HL-60 (cell line): ENCODE data around the gene EIF1AX.

Experiments used
- DNase-seq, 2 experiments: peaks; one replicate each; pipeline ENCODE4 v3.0.0-alpha.2; 2010 to 2020; ENCODE audit warnings: low read depth in 1 of 2, low spot score in 1 of 2
- H3K27ac ChIP-seq: fragments of 250-450 bp; sonication (Bioruptor Pico); replicated peaks from 2 replicates; pipeline ENCODE4 v1.5.1; 2020; ENCODE audit warnings: mild to moderate bottlenecking, moderate library complexity
- H3K27me3 ChIP-seq: fragments of 250-450 bp; sonication (Bioruptor Pico); 2 replicates; pipeline ENCODE4 v1.5.1; 2021; ENCODE audit warnings: mild to moderate bottlenecking, moderate library complexity; ENCODE audit not compliant: insufficient read depth, poor library complexity, severe bottlenecking
- H3K4me3 ChIP-seq: replicated peaks from 2 replicates; pipeline ENCODE4 v1.5.1; 2011; ENCODE audit warnings: mild to moderate bottlenecking, control low read depth, low read length; ENCODE audit not compliant: insufficient read depth
- CTCF ChIP-seq: IDR thresholded peaks from one replicate; pipeline ENCODE4 v1.5.1; 2011; ENCODE audit warnings: low read length, control low read depth, inconsistent platforms; ENCODE audit not compliant: insufficient read depth
- GABPA ChIP-seq: IDR thresholded peaks from 2 replicates; pipeline ENCODE4 v1.6.1; 2012; ENCODE audit warnings: low read depth
- POLR2AphosphoS5 ChIP-seq: IDR thresholded peaks from 2 replicates; pipeline ENCODE4 v1.6.1; 2012; ENCODE audit warnings: low read depth
- REST ChIP-seq: IDR thresholded peaks from 2 replicates; pipeline ENCODE4 v1.6.1; 2012; ENCODE audit warnings: low read depth; ENCODE audit not compliant: insufficient replicate concordance
- SPI1 ChIP-seq: IDR thresholded peaks from 2 replicates; pipeline ENCODE4 v1.6.1; 2012; ENCODE audit warnings: low read depth, mild to moderate bottlenecking, borderline replicate concordance

Gene EIF1AX

GRCh38 chrX:20147561-20147960 lies 5.9 kb upstream of the EIF1AX start:
- H3K27me3 ChIP-seq: no peaks in the 10 kb centered on the region
- TF ChIP-seq POLR2AphosphoS5: no peak
- no peak for TF ChIP-seq SPI1
- TF ChIP-seq CTCF: no peak
- TF ChIP-seq REST: no peak
- TF ChIP-seq GABPA: no peak
- no peak for DNase-seq
- H3K4me3 ChIP-seq: no peak overlapping the region
- no peak overlapping the region for H3K27ac ChIP-seq

- no peak for DNase-seq
- no peak for TF ChIP-seq POLR2AphosphoS5
- TF ChIP-seq SPI1: no peak
- no peak for TF ChIP-seq GABPA
- no peak for TF ChIP-seq REST
- no peak for TF ChIP-seq CTCF
- no peaks in the 10 kb centered on the region for H3K27me3 ChIP-seq
- no peak overlapping the region for H3K27ac ChIP-seq
- H3K4me3 ChIP-seq: no peak overlapping the region
Measured at GRCh38 chrX:20144491-20144890, 2.9 kb upstream of the EIF1AX start.

- Histone ChIP-seq H3K27ac (no peak overlapping the region), H3K27me3 (no peaks in the 10 kb centered on the region), H3K4me3 (no peak overlapping the region)
- no peak for TF ChIP-seq GABPA
- no peak for DNase-seq
Measured at GRCh38 chrX:20143561-20143960, 1.9 kb upstream of the EIF1AX start.

- Histone ChIP-seq H3K4me3 (no peak overlapping the region), H3K27ac (no peak overlapping the region), H3K27me3 (no peaks in the 10 kb centered on the region)
- DNase-seq: no peak
- TF ChIP-seq CTCF (no peak), REST (no peak), GABPA (no peak), SPI1 (no peak)
Measured at GRCh38 chrX:20143111-20143510, 1.5 kb upstream of the EIF1AX start.
